GM12891 (cell line): ENCODE results near the gene GUCY1B1.

Experiments
- DNase-seq: peaks from one replicate; pipeline ENCODE4 v3.0.0; 2011; ENCODE audit warnings: low spot score; ENCODE audit not compliant: insufficient read length
- FAIRE-seq: peaks from 2 replicates; lab custom pipeline; 2011; peaks lifted over from hg19 to GRCh38; lab: Jason Lieb, UNC
- PAX5 ChIP-seq: IDR thresholded peaks from 2 replicates; pipeline ENCODE4 v1.6.1; 2011; ENCODE audit warnings: low read length, moderate library complexity, mild to moderate bottlenecking; ENCODE audit not compliant: insufficient read depth, severe bottlenecking
- POLR2A ChIP-seq: IDR thresholded peaks from 2 replicates; pipeline ENCODE4 v1.6.1; 2011; ENCODE audit warnings: low read depth, low read length, control low read depth
- POLR2AphosphoS5 ChIP-seq: IDR thresholded peaks from 2 replicates; pipeline ENCODE4 v1.6.1; 2011; ENCODE audit warnings: low read depth, low read length, control low read depth
- POU2F2 ChIP-seq: IDR thresholded peaks from 2 replicates; pipeline ENCODE4 v1.6.1; 2011; ENCODE audit warnings: low read depth, mild to moderate bottlenecking, control low read depth, low read length, moderate library complexity
- SPI1 ChIP-seq: IDR thresholded peaks from 2 replicates; pipeline ENCODE4 v1.6.1; 2011; ENCODE audit warnings: low read depth, low read length, control low read depth
- TAF1 ChIP-seq: IDR thresholded peaks from 2 replicates; pipeline ENCODE4 v1.6.1; 2011; ENCODE audit warnings: low read depth, low read length, control low read depth

GUCY1B1 gene

DNA sequence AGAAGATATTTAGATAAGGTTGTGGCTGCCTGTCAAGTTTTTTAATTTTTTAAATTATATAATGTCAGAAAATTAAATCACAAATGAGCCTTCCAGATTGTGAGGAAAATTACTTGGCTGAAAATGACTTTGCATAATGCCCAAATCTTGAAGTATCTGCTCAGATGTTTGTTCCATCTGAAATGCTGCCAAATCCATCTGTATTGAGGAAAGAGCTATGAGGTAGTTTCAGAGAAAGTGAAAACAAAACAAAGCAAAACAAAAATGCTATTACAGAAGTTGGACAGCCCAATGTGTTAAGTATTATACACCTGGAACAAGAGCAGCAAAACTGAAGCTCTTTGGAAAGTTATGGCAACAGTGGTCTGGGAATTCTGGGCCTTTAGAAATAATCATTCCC is 23.3 kb upstream of the GUCY1B1 start:
- TF ChIP-seq TAF1 (no peak), POLR2AphosphoS5 (no peak)
- DNase-seq (no peak), FAIRE-seq (no peak)

- TF ChIP-seq PAX5 (no peak), TAF1 (no peak), SPI1 (no peak), POU2F2 (no peak), POLR2A (no peak), POLR2AphosphoS5 (no peak)
- FAIRE-seq (no peak), DNase-seq (no peak)
Measured at GRCh38 chr4:155738548-155738947, 20.3 kb upstream of the GUCY1B1 start.

- TF ChIP-seq POLR2AphosphoS5 (no peak), POU2F2 (no peak), TAF1 (no peak), PAX5 (no peak), SPI1 (no peak), POLR2A (no peak)
- no peak for FAIRE-seq
- DNase-seq, result no peak
Measured at GRCh38 chr4:155741546-155741945, 17.3 kb upstream of the GUCY1B1 start.

GRCh38 chr4:155742310-155743015 is 16.4 kb upstream of the GUCY1B1 start:
- no peak for TF ChIP-seq PAX5
- no peak for DNase-seq
- no peak for FAIRE-seq

DNA sequence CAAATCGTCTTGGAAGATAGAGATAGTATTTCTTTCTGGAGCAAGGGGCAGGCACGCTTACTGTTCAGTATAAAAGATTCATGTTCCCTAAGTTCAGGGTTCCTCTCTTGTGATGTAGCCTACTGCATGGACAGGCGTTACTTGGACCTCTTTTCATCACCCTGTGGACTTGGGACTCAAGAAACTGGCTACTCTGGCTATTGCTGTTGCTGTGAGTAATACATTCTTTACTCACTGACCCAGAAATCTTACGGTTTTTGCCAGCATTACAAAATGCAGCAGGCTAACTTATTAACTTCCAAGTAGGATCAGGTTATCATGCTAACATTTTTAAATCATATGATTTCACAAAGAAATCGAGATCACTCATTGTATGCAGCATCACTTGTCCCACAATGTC is 12.8 kb upstream of the GUCY1B1 start:
- no peak for DNase-seq
- TF ChIP-seq POLR2AphosphoS5 (no peak), POU2F2 (no peak), PAX5 (no peak), SPI1 (no peak), POLR2A (no peak), TAF1 (no peak)
- no peak for FAIRE-seq

GRCh38 chr4:155748039-155748438 is 10.8 kb upstream of the GUCY1B1 start:
- DNase-seq (no peak), FAIRE-seq (no peak)
- no peak for TF ChIP-seq POLR2A
- no peak for TF ChIP-seq PAX5
- TF ChIP-seq POU2F2, result no peak
- no peak for TF ChIP-seq SPI1
- no peak for TF ChIP-seq POLR2AphosphoS5
- TF ChIP-seq TAF1, result no peak

GRCh38 chr4:155749041-155749440 is 9.8 kb upstream of the GUCY1B1 start:
- no peak for DNase-seq
- FAIRE-seq, result no peak
- TF ChIP-seq POLR2A (no peak), SPI1 (no peak), PAX5 (no peak)

DNA sequence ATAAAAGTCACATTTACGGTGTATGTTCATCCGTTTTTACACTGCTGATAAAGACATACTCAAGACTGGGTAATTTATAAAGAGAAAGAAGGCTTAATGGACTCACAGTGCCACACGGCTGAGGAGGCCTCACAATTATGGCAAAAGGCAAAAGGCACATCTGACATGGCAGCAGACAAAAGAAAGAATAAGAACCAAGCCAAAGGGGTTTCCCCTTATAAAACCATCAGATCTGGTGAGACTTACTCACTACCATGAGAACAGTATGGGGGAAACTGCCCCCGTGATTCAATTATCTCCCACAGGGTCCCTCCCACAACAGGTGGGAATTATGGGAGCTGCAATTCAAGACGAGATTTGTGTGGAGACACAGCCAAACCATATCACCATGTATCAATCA is 7.3 kb upstream of the GUCY1B1 start:
- DNase-seq (no peak), FAIRE-seq (no peak)
- TF ChIP-seq POU2F2, result no peak
- TF ChIP-seq SPI1, result no peak
- TF ChIP-seq TAF1, result no peak
- no peak for TF ChIP-seq PAX5
- TF ChIP-seq POLR2A, result no peak
- TF ChIP-seq POLR2AphosphoS5, result no peak

DNA sequence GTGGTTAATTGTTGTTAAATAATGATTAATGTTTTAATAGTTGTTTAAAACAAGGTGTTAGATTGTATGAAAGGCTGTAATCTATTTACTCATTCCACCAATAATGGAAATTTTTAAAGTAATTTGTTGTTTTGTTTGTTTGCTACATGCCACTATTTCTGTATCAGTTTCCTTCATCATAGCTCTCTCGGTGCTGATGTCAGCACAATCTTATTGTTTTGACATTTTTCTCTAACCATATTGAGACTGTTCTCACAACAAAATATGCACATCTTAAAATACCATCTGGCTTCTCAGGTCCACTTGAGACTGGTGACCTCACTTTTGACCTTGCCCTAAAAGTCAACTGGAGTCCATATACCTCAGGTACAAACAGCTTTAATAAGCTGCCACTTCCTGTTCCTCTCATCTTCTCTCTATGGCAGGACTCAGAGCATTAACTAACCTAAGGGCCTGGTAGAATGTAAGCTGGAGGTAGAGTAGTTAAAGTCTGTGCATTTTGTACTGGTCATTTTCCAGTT is 1.0 kb upstream of the GUCY1B1 start:
- FAIRE-seq (no peak), DNase-seq (no peak)

GRCh38 chr4:155759372-155760252 is 791 bp downstream of the GUCY1B1 start:
- TF ChIP-seq POU2F2 (no peak), PAX5 (no peak), TAF1 (no peak), SPI1 (no peak), POLR2A (no peak), POLR2AphosphoS5 (no peak)
- no peak for FAIRE-seq
- DNase-seq, result peak; percentile 12

More for the DNA sequence above, 1.0 kb upstream of the GUCY1B1 start:
- TF ChIP-seq POLR2AphosphoS5 (no peak), TAF1 (no peak), PAX5 (no peak), SPI1 (no peak), POLR2A (no peak), POU2F2 (no peak)
